K562 (cell line): ENCODE measurements around the gene TMEM87A. TPM values are rescaled to one million over a fixed set of nuclear protein-coding genes. Genes with fewer than 3 reads are reported as not detected.

Source experiments
- BHLHE40 ChIP-seq: IDR thresholded peaks from 2 replicates; pipeline ENCODE4 v1.6.1; 2011; ENCODE audit warnings: low read length, improper control_type of control experiment
- FOSL1 ChIP-seq: fragments of 200-800 bp; sonication (Bioruptor generic); conservative IDR thresholded peaks from 2 replicates; pipeline ENCODE4 v1.6.1; 2016; ENCODE audit warnings: missing genetic modification characterization, missing compliant biosample characterization
- JUN ChIP-seq, 2 experiments: sonication (generic) in 1 of 2; formaldehyde crosslinking in 1 of 2; IDR thresholded peaks; 2 replicates each; pipeline versions ENCODE4 v1.6.1 to v1.8.0; 2012 to 2022; ENCODE audit warnings: borderline replicate concordance in 2 of 2, mild to moderate bottlenecking in 2 of 2, improper control_type of control experiment in 1 of 2, low read depth in 1 of 2, low read length in 1 of 2, missing genetic modification reagents in 1 of 2
- JUND ChIP-seq, 2 experiments: IDR thresholded peaks; 2 replicates in 1 of 2; 3 replicates in 1 of 2; pipeline ENCODE4 v1.6.1; 2011; ENCODE audit warnings: borderline replicate concordance in 2 of 2, low read depth in 2 of 2, low read length in 2 of 2, improper control_type of control experiment in 1 of 2, missing biosample characterization in 1 of 2, missing genetic modification characterization in 1 of 2, missing genetic modification reagents in 1 of 2
- RBFOX2 ChIP-seq: fragments of 200-400 bp; formaldehyde crosslinking; IDR thresholded peaks from 2 replicates; pipeline ENCODE4 v1.6.1; 2017; ENCODE audit warnings: low read depth, mild to moderate bottlenecking, low read length, moderate library complexity
- WHSC1 ChIP-seq: IDR thresholded peaks from one replicate; pipeline ENCODE4 v1.6.1; 2012; ENCODE audit warnings: low read length, control low read depth, inconsistent platforms
- ZBTB5 ChIP-seq: fragments of 450-650 bp; IDR thresholded peaks from 2 replicates; pipeline ENCODE4 v1.6.1; 2017; ENCODE audit warnings: antibody characterized with exemption
- ZNF232 ChIP-seq: sonication (generic); formaldehyde crosslinking; IDR thresholded peaks from 2 replicates; pipeline ENCODE4 v1.8.0; 2022; ENCODE audit warnings: mild to moderate bottlenecking, missing genetic modification reagents
- ZNF639 ChIP-seq, 2 experiments: fragments of 200-800 bp in 1 of 2; sonication (Bioruptor generic) in 1 of 2; sonication (generic) in 1 of 2; formaldehyde crosslinking in 1 of 2; IDR thresholded peaks in 1 of 2; conservative IDR thresholded peaks in 1 of 2; 2 replicates each; pipeline versions ENCODE4 v1.5.0 to v1.6.1; 2016 to 2020; ENCODE audit warnings: missing compliant biosample characterization in 1 of 2, missing genetic modification characterization in 1 of 2, missing genetic modification reagents in 1 of 2
- polyA plus RNA-seq, 8 experiments: library from polyadenylated mRNA; depleted of rRNA in 4 of 8; stranded (reverse) in 5 of 8; unstranded in 3 of 8; fragments of >200 nt; fragmentation: Nextera tagmentation in 2 of 8; fragmentation: Illumina TruSeq in 1 of 8; extraction: Ambion mirVana in 2 of 8; extraction: Trizol in 1 of 8; gene quantifications; 2 replicates each; pipeline versions ENCODE4 v1.2.1 to v1.2.3, GENCODE V29; 2011 to 2014; ENCODE audit warnings: inconsistent platforms in 1 of 8, missing spikeins in 1 of 8
- total RNA-seq, 7 experiments: library from RNA; depleted of rRNA in 6 of 7; stranded (reverse); fragments of >200 nt in 6 of 7; fragmentation: Illumina TruSeq in 2 of 7; extraction: Trizol in 2 of 7; gene quantifications; 2 replicates each; pipeline versions ENCODE4 v1.2.1 to v1.2.3, GENCODE V29; 2011 to 2021; ENCODE audit warnings: low replicate concordance in 1 of 7
- TF ChIP-seq, protein P1 (sequence below): fragments of 450-650 bp; IDR thresholded peaks from 2 replicates; pipeline ENCODE4 v1.6.1; 2017; ENCODE audit warnings: mild to moderate bottlenecking, moderate library complexity
- TF ChIP-seq, protein P2 (sequence below): fragments of 450-650 bp; IDR thresholded peaks from 2 replicates; pipeline ENCODE4 v1.6.1; 2016
- TF ChIP-seq, protein P3 (sequence below): sonication (generic); formaldehyde crosslinking; IDR thresholded peaks from 2 replicates; pipeline ENCODE4 v1.9.0; 2022; ENCODE audit warnings: mild to moderate bottlenecking, missing genetic modification reagents
- TF ChIP-seq, protein P4 (sequence below): sonication (generic); formaldehyde crosslinking; IDR thresholded peaks from 2 replicates; pipeline ENCODE4 v1.8.1; 2023; ENCODE audit warnings: mild to moderate bottlenecking, missing genetic modification reagents

TMEM87A gene
- total and polyA plus RNA-seq, 9 of the 15 experiments (the other 6 are each of a cell fraction or from before 2014, with no cell fraction given): 16.6 to 43.3 (median 29.6) TPM

DNA sequence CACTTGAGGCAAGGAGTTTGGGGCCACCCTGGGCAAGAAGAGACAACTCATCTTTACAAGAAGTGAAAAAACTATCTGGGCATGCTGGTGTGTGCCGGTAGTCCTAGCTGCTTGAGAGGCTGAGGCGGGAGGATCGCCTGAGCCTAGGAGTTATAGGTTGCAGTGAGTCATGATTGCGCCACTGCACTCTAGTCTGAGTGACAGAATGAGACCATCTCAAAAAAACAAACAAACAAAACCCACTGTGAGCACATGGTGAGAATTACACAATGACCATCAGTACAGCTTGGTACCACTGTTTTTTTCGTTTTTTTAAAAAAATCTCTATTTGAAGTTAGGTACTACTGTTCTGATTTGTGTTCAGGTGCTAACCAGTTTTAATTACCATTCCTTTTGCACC is 78.7 kb downstream of the TMEM87A start (continued):
- TF ChIP-seq, protein P1, sequence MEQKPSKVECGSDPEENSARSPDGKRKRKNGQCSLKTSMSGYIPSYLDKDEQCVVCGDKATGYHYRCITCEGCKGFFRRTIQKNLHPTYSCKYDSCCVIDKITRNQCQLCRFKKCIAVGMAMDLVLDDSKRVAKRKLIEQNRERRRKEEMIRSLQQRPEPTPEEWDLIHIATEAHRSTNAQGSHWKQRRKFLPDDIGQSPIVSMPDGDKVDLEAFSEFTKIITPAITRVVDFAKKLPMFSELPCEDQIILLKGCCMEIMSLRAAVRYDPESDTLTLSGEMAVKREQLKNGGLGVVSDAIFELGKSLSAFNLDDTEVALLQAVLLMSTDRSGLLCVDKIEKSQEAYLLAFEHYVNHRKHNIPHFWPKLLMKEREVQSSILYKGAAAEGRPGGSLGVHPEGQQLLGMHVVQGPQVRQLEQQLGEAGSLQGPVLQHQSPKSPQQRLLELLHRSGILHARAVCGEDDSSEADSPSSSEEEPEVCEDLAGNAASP: no peak
- TF ChIP-seq, protein P2, sequence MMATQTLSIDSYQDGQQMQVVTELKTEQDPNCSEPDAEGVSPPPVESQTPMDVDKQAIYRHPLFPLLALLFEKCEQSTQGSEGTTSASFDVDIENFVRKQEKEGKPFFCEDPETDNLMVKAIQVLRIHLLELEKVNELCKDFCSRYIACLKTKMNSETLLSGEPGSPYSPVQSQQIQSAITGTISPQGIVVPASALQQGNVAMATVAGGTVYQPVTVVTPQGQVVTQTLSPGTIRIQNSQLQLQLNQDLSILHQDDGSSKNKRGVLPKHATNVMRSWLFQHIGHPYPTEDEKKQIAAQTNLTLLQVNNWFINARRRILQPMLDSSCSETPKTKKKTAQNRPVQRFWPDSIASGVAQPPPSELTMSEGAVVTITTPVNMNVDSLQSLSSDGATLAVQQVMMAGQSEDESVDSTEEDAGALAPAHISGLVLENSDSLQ: peak; percentile 85
- TF ChIP-seq ZBTB5: no peak
- TF ChIP-seq JUN (IDR thresholded peaks at IDR 0.05; ENCODE audit: borderline replicate concordance, low read depth, low read length): peak; percentile 78
- no peak for TF ChIP-seq JUN (CRISPR knock-in tag; IDR thresholded peaks at IDR 0.05; ENCODE audit: borderline replicate concordance)
- TF ChIP-seq FOSL1 (tag): peak; percentile 78
- TF ChIP-seq BHLHE40: 0 out of 2 replicates have a peak, but pooled peaks have one; percentile 13
- TF ChIP-seq ZNF639 (CRISPR knock-in tag; conservative IDR thresholded peaks at IDR 0.05 in 1 of 2, IDR thresholded peaks at IDR 0.05 in 1 of 2): no peak
- TF ChIP-seq WHSC1: no peak
- TF ChIP-seq, protein P3, sequence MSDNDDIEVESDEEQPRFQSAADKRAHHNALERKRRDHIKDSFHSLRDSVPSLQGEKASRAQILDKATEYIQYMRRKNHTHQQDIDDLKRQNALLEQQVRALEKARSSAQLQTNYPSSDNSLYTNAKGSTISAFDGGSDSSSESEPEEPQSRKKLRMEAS (CRISPR knock-in tag): no peak
- no peak for TF ChIP-seq ZNF232 (CRISPR knock-in tag)
- TF ChIP-seq, protein P4, sequence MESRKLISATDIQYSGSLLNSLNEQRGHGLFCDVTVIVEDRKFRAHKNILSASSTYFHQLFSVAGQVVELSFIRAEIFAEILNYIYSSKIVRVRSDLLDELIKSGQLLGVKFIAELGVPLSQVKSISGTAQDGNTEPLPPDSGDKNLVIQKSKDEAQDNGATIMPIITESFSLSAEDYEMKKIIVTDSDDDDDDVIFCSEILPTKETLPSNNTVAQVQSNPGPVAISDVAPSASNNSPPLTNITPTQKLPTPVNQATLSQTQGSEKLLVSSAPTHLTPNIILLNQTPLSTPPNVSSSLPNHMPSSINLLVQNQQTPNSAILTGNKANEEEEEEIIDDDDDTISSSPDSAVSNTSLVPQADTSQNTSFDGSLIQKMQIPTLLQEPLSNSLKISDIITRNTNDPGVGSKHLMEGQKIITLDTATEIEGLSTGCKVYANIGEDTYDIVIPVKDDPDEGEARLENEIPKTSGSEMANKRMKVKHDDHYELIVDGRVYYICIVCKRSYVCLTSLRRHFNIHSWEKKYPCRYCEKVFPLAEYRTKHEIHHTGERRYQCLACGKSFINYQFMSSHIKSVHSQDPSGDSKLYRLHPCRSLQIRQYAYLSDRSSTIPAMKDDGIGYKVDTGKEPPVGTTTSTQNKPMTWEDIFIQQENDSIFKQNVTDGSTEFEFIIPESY: peak; percentile 88
- peak; percentile 76 for TF ChIP-seq JUND (IDR thresholded peaks at IDR 0.05; ENCODE audit: borderline replicate concordance, low read depth, low read length)
- peak; percentile 58; the same call in 1 of the 3 replicates for TF ChIP-seq JUND (tag; IDR thresholded peaks at IDR 0.05; ENCODE audit: borderline replicate concordance, low read depth, low read length)
- no peak for TF ChIP-seq RBFOX2
